ENCODE results near the gene ANKRD11.

ANKRD11 gene

DNA sequence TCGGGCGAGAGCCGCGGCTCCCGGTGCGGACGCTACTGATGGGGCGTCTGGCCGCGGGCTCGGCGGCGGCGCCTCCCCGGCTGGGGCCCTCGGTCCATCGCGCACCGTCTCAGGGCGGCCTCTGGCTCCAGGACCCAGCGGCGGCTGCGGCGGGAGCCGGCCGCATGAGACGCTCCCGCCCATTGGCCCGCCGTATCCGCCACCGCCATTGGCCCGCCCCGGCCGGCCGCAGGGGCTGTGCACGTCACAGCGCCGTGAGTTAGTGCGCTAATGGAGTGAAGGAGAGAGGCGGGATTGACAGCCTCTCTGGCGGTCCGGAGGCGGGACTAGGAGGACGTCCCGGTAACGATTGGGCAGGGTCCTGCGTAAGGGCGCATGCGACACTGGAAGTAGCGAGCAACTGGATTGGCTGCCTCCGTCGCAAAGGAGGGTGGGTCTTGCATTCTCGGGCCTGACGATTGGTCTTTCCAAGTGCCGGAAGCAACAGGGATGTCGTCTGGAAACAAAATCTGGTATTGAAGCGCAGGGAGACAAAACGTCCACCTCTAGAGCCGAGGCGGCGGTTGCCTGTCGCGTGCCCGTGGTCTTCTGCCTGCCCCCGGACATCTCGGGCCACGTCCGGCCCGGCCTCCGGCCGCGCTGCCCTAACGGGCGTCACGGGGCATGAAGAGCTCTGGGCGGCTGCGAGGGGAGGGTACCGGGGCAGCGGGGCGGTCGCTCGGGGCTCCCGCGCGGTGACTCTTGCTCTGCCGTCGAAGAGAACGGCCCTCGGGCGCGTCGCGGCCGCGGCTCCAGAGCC, at the start of gene ANKRD11:
Gene ANKRD11, minus strand, starts transcription at position 123 of the 799 bp plus-strand sequence. CDS start 173,542 bp downstream, outside the sequence.
- peak; percentile 99 for DNase-seq (ENCODE audit: low read depth in 2 of 2)

DNA sequence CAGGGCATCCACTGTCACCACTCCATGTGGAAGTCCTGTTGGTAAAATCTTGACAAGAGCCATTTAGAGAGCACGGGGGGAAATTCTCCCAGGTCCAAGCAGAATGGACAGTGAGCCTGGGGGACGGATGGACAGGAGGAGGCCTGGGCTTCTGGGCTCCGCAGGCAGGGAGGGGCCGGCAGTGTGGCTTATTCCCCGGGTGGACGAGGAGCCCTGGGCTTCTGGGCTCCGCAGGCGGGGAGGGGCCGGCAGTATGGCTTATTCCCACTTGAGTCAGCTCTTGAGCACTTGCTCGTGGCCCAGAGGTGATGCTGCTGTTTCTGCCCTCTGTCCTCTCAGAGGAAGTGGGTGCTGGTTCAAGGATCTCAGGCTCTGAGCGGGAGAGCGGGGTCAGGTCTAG, 47.9 kb upstream of the ANKRD11 start:
- no peak for DNase-seq (ENCODE audit: low read depth in 2 of 2)

DNA sequence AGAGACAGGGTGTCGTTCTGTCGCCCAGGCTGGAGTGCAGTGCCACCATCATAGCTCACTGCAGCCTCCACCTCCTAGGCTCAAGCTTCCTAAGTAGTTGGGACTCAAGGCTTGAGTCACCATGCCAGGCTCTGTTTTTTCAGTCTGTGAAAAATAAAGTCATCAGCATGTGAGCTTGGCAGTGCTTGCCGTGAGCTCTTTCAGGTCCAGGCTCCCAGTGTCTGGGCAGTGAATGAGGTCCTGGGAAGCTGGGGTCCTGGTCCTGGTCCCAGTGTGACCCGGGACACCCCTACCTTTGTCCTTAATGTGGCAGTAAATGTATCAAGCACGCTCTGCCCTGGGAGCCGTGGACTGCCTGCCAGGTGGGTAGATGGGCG, 47.2 kb upstream of the ANKRD11 start:
- DNase-seq (ENCODE audit: low read depth in 2 of 2), result no peak

DNA sequence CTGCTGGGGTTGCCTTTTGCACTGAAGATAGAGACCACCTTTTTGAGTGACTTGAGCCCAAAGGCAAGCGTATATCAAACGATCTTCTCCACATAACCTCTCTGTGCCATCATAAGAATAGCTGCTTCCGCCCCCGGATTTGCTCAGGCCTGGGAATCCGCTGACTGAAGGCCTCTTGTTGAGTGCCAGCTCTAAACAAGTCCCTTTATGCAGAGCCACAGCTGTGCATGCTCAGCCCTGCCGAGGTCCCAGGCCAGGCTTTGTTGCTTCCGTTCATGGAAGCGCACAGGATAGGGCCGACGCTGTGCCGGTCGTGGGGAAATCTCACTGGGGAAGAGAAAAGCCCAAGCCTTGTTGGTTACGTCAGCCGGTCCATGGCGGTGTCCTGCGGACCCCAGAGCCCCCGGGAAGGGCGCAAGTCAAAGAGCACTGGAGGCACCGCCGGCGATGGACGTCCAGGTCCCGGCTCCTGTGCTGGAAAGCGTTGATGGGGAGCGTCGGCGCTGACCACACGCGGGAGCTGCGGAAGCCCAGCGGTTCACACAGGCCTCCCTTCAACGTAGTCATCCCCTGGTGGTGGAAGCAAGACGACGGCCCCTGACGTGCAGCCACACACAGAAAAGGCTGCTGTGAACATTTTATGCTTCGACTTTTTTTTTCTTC, 46.7 kb upstream of the ANKRD11 start:
- DNase-seq (ENCODE audit: low read depth in 2 of 2), result no peak

DNA sequence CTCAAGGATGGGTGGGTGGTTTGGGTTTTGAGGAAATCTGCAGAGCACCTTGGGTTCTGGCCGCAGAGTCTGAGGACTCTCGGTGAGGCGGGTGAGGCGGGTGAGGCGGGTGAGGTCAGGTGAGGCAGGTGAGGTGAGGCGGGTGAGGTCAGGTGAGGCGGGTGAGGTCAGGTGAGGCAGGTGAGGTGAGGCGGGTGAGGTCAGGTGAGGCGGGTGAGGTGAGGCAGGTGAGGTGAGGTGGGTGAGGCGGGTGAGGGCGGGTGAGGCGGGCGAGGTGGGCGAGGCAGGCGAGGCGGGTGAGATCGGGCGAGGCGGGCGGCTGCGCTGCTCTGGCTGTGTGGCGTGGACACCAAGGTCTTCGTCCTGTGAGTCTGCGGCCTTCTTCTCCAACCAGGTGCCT, 46.0 kb upstream of the ANKRD11 start:
- DNase-seq (ENCODE audit: low read depth in 2 of 2), result no peak

DNA sequence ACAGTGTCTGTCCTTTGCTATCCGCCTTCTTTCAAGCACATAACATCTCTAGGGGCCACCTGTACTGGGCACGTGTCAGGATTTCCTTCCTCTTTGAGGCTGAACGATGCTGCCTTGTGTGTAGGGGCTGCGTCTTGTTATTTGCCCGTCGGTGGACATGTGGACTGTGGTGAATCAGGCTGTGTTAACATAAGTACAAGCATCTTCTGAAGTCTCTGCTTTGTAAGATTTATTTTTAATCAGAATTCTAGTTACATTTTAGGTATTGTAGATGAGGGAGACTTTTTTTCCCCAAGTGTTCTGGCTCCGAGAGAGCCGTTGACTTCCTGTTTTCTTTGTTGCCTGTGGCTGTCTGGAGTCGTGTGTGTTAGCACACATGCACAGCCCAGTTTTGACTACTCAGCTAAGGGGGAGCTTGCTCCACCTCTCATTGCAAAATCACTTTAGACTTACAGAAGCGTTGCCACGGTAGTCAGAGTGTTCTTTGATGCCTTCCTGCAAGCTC, 43.9 kb upstream of the ANKRD11 start:
- no peak for DNase-seq (ENCODE audit: low read depth in 2 of 2)

DNA sequence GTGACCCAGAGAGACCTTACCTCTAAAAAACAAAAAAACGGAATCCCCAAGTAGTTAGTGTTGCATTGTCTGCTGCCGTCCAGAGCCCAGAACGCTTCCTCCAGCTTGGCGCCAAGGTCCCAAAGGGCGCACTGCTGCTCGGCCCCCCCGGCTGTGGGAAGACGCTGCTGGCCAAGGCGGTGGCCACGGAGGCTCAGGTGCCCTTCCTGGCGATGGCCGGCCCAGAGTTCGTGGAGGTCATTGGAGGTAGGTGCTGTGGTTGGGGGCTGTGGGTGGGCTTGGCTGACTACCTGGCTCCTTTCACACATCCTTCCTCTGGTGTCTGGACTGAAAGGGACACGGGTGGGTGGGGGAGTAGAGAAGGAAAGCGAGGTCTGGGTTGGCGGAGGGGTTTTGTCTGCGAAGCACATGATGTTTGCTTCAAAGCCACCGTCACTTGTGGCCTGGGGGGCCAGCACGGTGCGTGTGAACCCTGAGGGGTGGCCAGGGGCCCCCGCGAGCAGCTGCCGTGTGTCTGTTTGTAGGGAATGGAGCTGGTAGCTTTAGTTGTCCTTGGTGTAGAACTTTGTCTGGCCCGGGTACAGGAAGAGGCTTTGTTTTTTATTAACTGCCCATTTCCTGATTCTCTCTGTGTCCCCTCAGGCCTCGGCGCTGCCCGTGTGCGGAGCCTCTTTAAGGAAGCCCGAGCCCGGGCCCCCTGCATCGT, 41.6 kb upstream of the ANKRD11 start:
- DNase-seq (ENCODE audit: low read depth in 2 of 2), result no peak

DNA sequence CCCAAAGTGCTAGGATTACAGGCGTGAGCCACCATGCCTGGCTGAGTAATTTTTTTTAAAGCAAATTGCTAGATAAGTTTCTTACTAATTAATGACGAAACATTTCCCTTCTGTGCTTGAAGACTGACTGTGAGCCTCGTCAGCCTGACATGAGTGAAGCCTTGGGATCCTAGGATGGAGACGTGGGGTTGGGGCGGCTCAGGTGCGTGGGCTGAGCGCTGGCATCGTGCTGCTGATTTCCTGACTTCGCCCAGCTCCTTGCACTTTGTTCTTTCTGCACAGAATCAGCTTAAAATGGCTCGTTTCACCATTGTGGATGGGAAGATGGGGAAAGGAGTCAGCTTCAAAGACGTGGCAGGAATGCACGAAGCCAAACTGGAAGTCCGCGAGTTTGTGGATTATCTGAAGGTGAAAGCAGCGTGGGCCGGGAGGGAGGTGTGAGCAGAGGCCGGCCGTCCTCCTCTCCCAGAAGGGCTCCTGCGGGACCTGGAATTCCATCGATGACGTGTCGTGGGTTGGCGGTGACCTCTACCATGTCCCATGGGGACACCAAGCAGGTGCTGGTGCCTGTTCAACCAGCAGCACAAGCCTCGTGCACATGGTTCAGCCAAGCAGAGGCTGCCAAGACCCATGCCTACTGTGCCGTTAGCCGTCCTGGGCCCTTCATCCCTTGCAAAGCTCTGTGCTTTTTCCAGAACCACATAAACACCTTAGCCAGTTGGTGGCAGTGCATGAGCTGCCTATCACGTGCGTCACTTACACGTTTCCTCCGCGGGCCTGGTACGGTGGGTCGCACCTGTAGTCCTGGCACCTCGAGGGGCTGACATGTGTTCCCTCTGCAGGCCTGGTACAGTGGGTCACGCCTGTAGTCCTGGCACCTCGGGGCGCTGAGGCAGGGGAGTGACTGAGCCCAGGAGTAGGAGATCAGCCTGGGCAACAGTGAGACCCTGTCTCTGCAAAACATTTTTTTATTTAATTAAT, 40.3 kb upstream of the ANKRD11 start:
- no peak for DNase-seq (ENCODE audit: low read depth in 2 of 2)

DNA sequence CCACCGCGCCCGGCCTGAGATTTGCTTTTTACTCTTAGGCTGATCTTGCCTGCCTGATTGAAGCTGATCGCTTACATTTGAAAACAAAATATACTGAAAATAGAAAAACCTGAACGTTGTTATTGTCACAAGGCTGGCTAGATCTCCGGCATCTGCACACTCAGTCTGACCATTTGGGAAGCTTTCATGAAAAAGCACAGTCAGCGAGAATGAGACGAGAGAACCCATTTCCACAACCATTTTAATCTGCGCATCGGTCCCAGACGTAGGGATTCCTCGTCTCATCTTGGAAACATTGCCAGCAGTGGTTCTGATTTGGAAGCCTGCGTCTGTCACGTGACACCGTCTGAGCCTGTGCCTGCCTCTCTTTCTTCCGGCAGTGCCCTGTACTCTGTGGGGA, 38.7 kb upstream of the ANKRD11 start:
- DNase-seq (ENCODE audit: low read depth in 2 of 2), result no peak

DNA sequence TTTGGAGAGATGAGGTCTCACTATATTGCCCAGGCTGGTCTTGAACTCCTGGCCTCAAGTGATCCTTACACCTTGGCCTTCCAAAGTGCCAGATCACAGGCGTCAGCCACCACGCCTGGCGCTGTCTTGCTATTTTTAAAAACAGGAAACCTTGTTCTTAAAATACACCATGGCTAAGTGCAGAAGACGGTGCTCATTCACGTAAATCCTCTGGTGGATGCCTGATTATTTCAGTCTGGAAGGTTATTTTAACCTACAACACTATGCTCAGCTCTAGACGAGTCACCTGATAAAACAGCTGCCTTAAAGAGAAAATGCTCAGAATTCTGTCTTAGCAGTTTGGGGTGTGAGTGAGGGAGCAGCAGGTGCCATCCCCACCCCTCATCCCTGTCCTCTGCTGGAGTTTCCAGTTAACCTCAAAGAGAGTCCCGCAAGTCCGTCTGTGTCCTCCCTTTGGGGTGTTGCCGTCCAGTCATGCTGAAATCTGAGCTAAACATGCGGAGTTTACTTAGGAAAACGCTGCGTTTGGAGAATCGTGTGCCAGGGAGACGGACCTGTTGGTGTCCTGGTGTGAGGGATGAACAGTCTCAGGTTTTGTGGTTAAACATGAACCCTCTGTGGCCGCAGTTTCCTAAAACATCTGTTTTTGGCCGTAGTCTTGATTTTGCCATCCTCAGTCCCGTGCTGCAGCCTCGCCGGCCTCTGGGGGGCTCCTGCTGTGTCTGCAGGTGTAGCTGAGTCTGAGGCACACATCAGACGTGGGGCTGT, 35.0 kb upstream of the ANKRD11 start:
- DNase-seq (ENCODE audit: low read depth in 2 of 2), result no peak

DNA sequence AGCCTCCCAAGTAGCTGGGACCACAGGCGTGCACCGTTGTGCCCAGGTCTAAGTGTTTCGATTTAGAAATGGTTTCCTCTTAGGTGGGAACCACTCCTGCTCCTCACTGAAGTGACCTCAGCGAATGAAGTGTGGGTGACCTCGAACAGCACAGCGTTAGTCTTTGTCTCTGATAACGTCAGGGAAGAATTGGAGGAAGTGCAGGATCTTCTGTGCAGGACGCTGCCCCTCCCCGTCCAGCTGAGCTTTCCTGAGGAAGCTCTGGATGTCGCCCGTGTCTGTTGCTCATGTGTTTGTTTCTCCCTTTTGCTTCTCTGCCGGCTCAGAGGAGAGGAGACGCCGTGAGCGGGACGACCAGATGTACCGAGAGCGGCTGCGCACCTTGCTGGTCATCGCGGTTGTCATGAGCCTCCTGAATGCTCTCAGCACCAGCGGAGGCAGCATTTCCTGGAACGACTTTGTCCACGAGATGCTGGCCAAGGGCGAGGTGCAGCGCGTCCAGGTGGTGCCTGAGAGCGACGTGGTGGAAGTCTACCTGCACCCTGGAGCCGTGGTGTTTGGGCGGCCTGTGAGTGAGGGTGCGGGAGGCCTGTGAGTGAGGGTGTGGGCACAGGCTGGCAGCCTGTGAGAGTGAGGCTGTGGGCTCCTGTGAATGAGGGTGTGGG, 33.5 kb upstream of the ANKRD11 start:
- DNase-seq (ENCODE audit: low read depth in 2 of 2), result no peak

DNA sequence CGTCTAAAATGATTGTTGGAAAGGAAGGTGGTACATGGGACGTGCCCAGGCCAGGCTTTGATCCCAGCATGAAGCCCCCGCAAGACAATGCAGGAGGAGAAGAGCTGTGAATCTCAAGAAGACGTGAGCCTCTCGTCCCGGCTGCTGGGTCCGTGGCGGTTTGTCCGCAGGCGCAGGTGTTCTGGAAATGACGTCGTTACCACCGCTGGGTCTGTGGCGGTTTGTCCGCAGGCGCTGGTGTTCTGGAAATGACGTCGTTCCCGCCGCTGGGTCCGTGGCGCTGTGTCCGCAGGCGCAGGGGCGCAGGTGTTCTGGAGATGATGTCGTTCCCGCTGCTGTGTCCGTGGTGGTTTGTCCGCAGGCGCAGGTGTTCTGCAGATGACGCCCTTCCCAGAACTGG, 31.9 kb upstream of the ANKRD11 start:
- DNase-seq (ENCODE audit: low read depth in 2 of 2), result no peak

DNA sequence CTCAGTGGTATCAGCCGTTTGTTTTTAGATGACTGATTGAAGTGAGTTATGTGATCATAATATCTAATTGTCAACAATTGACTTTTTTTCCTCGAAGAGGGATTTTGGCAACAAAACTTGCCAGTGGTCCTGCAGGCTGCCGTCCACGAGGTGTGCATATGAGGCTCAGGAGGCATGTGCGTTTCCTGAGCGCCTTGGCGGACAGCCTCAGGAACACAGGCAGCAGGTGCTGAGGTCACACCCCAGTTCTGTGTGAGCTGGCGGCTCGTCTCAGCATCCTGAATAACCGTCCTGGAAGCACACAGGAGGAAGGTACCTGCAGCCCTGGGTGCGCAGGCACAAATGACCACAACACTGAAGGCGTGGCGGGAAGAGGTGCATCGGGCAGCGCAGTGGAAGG, 29.5 kb upstream of the ANKRD11 start:
- no peak for DNase-seq (ENCODE audit: low read depth in 2 of 2)

DNA sequence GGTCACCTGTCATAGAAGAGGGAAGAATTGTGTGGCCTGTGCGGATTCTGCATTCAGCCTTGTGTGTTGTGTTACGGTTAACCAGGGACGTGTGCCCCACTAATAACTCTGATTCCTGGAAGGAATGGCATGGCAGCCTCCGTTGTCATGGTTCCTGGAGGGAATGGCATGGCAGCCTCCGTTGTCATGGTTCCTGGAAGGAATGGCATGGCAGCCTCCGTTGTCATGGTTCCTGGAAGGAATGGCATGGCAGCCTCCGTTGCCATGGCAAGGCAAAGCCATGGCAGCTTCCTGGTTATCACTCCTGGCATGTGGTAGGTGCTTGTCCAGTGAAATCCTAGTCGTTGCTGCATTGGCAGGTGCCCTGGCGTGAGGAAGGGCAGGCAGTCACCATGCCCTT, 26.8 kb upstream of the ANKRD11 start:
- DNase-seq (ENCODE audit: low read depth in 2 of 2), result no peak

DNA sequence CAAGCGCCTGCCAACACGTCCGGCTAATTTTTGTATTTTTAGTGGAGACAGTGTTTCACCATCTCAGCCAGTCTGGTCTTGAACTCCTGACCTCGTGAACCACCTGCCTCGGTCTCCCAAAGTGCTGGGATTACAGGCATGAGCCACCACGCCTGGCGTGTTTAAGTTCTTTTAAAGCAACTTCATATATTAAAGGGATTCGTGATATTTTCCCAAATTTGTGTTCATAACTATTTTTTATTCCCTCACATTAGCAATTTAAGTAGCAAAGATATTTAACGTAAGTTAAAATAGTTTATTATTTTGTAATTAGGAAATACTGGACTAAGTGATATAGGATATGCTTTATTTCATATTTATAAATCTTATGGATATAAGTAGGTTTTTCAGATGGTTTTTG, 22.1 kb upstream of the ANKRD11 start:
- no peak for DNase-seq (ENCODE audit: low read depth in 2 of 2)

DNA sequence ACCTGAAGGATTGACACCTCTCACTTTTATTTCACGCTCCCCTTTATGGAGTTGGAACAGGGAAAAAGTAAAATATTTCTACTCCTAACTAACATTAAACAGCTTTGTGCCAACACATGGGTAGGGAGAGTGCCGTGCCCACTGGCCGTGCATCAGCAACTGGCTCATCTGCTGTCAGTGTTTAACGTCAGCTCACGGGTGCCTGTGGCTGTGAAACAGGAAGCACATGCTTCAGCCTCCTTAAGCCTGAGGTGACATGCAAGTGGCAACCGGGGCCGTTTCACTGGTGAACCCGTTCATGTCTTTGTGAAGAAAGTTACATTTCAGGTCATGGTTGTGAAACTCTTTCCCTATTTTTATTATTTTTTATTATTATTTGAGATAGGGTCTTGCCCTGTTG, 21.0 kb upstream of the ANKRD11 start:
- no peak for DNase-seq (ENCODE audit: low read depth in 2 of 2)

DNA sequence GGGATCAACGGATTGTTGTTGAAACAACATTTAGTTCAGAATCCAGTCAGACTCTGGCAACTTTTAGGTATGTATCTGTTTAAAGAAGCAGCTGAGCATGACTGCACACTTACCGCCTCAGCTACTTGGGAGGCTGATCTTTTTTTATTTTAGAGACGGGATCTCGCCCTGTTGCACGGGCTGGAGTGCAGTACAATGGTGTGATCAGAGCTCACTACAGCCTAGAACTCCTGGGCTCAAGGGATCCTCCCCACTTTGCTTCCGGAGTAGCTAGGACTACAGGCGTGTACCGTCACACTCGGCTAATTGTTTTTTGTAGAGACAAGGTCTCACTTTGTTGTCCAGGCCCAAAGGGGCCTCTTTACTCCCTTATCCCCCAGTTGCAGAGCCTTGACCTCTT, 20.2 kb upstream of the ANKRD11 start:
- DNase-seq (ENCODE audit: low read depth in 2 of 2), result no peak

DNA sequence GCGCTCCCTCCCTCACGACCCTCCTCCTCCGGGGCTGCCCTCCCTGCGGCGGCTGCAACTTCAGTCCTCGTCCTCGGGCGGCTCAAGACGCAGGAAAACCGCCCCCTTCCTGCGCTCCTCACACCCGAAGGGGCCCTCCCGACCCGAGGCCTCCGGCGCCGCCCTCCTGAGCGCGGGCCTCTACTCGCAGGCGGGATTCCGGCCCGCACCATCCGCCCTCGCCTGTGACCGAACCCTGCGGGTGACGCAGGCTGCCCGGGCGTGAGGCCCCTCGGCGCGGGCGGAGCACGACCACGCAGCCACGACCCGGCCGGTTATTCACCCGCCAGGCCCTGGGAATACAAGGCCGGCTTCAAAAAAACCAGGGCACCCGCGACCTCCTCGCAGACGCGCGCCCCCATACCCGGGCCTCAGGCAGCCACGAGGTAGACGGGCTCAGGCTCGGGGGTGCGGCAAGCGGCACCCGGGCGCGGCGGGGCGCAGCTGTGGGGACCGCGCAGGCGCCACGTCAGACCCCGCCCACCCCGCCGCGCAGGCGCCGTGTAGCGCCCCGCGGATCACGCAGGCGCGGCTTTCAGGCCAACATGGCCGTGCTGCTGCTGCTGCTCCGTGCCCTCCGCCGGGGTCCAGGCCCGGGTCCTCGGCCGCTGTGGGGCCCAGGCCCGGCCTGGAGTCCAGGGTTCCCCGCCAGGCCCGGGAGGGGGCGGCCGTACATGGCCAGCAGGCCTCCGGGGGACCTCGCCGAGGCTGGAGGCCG, 17.7 kb upstream of the ANKRD11 start, which contains the start of gene SPG7:
Gene SPG7, plus strand, starts transcription at position 570 of the 757 bp plus-strand sequence. Its CDS starts 15 bp downstream, at position 585.
- DNase-seq (ENCODE audit: low read depth in 2 of 2), result peak; percentile 55 to 66

DNA sequence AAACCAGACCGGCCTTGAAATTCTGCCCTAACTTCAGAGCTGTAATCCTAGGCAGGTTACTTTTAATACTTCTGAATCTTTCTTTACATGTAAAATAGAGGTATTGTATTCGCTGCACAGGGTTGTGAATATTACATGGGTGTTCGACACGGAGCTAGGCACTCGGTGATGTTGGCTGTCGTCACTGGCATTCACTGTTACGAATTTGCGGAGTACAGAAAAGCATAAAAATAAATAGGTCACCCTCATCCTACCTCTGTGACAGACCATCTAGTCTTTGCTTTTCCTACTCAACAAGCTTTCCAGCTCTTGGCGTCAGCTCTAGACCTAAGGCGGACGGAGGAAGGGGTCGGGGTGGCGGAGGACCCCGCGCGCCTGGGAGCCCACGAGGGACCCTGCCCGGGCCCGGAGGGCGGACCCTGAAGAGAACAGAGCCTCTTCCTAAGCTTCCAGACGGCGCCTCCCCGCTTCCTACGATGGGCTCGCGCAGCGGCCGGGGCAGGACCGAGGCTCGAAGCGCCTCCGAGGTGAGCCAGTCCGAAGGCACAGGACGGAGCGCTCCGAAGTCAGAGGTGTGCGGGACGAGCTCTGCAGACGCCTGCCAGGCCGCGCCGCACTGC, 17.0 kb upstream of the ANKRD11 start:
- DNase-seq (ENCODE audit: low read depth in 2 of 2), result no peak

Measured in fibroblast of skin of left biceps (primary cell).